Stimulated activated naive CD4-positive, alpha-beta T cell treated with Interleukin-2 at 50 U/mL for 16 hours (primary cell): Measurements from ENCODE around the gene COG5.
A peak's percentile ranks its signal among the peaks of the same experiment; 100 is the strongest.
"Not testable (repeated sequence)": the region's sequence is repeated elsewhere in the genome, so short reads cannot be mapped to it uniquely, and the experiment has no call there.

Source experiments
- DNase-seq: peaks from one replicate; lab custom pipeline; 2025; lab: John Stamatoyannopoulos, UW

The COG5 gene

DNA sequence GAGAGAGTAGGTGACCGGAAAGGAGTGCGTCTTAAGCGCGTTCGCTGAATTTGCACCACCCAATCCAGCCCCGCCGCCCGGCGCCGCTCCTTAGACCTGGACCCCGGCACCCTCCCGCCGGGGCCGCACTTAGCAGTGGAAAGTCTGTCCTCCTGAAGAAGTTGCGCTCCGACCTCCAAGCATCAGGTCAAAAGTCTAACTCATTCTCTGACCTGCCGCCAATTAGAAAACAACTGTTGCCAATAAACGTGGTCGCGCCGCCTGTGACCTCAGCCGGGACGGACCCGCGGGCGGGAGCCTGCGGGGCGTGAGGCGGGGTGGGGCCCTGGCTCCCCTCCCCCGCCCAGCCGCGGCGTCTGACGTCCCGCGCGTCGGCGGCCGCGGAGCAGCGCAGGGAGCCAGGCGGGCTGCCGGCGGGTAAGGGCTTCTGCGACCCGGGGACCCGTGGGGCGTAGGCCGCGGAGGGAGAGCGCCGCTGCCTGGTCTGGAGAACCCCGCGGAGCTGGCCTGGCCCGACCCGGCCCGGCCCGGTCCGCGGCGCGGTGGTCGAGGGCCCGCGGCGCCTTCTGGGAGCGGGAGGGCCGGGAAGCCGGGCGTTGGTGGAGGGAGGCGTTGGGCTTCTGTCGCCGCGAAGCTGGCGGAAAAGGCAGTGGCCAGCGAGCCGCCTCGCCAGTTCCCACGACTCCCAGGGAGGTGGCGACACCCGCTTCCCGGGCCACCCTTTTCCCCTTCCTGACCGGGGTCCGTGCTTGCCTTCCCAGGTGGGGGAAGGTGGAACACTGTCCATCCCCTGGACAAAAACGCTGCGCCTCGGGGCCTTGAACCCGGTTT, 16.4 kb upstream of the COG5 start, which contains the start of gene BCAP29:
Gene BCAP29 (plus strand): TSS at position 362 of the 831 bp plus-strand sequence. CDS start 527 bp downstream, outside the sequence.
- peak; percentile 68 for DNase-seq

DNA sequence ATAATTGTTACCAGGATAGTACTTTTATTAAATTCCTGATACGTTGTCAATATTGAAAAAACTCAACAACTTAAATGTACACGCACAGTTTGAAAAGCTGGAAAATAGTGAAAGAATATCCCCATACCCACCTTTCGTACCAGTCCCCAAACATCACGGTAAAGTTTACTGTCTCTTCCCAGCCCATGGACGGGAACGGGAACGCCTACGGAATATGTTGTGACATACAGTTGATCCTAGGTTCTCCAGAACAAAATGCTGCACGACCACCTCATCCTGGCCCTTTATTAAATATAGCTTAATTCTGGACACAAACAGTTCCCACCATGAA, 15.8 kb upstream of the COG5 start:
- DNase-seq, result no peak

DNA sequence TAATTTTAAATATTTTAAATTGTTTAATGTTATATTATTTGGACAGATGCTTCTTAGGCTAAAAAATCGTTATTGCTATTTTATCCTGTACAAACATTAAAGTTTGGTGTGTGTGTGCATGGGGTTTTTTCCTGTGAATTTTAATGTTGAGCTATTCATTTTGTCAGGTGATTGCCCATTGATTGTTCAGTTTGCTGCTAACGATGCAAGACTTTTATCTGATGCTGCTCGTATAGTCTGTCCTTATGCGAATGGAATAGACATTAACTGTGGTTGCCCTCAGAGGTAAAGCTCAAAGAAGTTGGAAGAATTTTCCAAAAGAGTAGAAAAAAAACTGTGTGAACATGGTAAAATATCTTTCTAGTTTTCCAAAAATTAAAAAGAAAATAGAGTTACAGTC, 9.8 kb upstream of the COG5 start:
- no peak for DNase-seq

DNA sequence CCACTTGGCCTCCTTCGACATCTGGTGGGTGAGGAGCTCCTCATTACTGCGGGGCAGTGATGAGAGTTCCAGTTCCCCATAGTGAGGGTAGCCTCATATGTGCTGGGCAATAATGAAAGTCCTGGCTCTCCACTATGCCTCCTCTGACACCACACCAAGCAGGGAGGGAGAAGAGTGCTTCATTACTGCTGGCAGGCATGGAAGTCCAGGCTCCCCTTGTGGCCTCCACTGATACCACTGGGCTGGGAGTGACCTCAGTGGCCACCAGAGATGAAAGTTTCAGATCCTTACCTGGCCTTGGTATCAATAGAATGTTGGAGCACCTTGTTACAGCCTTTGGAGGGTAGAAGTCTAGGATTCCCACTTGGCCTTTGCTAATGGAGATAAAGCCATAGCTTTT, 6.6 kb upstream of the COG5 start:
- no peak for DNase-seq

DNA sequence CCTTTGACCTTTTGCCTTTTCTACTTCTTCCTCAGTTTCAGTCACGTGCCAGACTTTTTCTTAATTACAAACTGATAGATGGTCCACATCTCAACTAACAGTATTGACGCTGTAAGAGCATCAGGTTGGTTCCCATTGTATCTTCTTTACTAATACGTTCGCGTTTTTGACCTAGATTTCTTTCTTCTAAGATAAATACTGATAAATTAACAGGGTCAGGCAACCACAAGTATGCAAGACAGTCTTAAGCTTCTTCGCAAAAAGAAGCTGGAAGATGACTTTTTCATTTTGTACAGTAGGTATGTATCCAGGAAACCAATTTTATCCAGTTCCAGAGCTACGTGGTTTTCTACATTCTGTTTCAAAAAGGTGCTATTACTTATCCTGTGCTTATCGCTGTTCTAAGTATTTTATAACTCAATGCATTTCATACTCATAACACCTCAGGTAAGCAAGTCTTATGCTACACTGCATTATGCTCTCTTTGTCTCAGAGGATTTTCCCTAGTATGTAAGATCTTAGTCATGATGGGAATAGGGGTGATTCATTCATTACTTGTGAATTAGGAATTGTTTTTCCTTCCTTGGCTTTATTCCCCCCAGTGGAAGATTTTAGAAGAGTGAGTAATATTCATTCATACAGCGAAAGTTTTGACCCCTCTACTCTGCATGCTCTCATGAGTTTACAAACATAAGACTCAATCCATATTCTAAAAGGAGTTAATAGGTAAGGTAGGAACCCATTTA, 1.0 kb upstream of the COG5 start:
- no peak for DNase-seq

DNA sequence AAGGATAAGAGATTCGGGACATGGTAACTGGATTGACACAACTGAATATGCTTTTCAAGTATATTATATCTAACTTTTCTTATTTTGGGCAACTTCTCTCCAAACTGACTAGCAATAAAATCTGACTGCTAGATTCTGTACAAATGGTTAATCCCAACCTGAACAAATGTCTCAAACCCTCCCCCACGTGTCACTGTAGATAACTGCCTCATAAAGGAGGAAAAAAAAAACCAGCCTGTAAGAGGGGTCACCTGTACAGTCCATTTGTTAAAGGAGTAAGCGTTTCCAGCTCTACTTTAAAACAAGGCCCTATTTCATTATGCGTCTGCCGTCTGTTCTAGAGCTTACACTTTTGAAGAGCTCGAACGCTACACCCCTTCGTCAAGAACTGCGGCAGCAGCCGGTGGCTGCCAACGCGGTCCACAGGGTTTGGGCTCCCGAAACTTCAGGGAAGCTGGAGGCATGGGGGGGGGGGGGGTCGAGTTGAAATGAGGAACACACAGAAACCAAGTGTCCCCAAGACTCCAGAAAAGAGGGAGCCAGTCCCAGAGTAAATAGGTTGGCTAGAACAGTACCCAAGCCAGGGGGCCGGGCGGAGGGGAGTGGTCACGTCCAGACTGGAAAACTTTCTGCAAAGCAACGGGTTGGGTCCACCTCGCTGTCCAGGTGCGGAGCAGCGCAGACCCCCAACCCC, 492 bp downstream of the COG5 start:
- DNase-seq, result peak; percentile 66

DNA sequence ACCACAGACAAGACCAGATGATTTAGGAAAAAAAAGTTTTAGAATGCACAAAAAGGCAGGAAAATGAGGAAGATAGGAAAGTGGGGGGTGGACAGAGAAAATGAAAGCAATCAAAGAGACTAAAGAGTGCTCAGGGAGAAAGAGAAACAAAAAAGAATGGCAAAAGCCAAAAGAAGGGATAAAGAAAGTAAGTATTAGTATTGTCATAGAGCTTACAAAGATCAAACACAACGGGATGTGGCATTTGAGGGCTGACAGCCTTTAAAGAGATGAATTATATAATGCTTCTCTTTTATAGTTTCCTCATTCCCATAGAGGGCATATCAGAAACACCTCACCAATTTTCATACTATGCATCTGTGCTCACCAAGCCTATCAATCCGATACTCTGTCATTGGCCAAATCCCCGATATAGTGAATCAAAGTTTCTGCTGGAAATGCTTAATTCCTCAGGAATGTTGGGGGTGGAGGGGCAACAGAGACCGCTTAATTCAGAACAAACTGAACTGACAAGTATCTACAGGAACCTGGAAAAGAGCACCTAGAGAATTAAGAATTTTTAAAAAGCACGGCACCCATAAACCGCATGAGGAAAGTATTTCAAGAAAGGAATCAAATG, 2.7 kb downstream of the COG5 start:
- DNase-seq, result no peak

DNA sequence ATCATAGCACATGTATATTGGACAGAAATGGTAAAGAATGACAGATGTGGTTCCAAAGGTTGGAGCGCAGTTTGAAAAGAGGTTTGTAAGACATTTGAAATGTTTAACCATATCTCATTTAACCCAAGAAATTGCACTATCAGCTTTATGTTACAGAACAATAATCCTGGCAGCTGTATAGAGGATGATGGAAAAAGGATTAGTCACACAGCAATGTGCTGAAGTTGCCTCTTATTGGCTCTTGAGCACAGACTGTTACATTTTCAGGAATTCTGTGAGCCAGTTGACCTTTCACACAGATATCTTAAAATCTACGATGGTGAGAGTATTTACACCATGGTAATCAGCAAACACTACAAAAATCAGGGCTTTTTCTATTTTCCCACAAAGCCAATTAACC, 3.9 kb downstream of the COG5 start:
- no peak for DNase-seq

DNA sequence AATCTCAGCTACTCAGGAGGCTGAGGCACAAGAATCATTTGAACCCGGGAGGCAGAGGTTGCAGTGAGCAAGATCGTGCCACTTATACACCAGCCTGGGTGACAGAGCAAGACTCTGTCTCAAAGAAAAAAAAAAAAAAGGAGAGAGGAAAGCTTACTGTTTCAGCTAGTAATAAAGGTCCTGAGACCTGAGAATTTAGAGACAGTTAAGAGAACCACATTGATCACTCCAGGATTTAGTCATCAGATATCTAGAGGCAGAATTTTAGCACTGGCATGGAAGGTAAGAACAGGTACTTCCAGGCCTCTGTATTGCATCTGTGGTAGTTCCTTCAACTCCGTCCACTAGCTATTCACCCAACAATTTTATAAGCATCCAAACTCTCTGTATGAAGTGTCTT, 7.8 kb downstream of the COG5 start:
- DNase-seq, result no peak

DNA sequence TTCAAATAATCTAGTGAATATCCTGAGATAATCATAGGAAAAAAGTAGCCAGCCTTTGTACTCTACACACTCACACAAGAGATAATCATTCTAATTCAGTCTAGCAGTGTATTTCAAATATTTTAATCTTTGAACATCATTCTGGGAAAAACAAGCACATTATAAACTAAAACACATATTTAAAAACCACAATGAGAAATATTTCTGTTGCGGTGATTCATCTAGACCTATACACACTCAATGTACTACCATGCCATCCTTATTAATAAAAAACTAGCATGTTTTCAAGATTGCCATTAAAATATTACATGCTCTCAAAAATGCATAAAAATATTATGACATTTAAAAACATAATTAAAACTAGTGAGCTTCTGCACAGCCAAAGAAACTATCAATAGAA, 11.8 kb downstream of the COG5 start:
- DNase-seq, result no peak

DNA sequence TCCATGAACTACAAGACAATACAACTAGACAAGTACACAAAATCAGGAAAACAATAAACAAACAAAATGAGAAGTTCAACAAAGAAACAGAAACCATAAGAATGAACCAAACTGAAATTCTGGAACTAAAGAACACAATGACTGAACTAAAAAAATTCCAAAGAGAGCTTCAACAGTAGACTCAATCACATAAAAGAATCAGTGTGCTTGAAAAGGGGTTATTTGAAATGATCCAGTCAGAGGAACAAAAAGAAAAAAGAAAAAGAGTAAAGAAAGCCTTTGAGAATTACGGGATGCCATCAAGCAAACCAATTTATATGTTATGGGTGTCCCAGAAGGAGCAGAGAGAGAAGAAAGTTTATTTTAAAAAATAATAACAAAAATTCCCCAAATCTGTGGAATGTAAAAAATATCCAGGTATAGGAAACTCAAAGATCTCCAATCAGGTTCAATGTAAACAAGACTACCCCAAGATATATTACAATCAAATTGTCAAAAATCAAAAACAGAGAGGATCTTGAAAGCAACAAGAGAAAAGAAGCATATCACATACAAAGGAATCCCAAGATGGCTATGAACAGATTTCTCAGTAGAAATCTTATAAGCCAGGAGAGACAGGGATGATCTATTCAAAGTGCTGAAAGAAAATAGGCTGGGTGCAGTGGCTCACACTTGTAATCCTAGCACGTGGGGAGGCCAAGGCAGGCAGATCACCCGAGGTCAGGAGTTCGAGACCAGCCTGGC, 18.7 kb downstream of the COG5 start:
- DNase-seq, result no peak

DNA sequence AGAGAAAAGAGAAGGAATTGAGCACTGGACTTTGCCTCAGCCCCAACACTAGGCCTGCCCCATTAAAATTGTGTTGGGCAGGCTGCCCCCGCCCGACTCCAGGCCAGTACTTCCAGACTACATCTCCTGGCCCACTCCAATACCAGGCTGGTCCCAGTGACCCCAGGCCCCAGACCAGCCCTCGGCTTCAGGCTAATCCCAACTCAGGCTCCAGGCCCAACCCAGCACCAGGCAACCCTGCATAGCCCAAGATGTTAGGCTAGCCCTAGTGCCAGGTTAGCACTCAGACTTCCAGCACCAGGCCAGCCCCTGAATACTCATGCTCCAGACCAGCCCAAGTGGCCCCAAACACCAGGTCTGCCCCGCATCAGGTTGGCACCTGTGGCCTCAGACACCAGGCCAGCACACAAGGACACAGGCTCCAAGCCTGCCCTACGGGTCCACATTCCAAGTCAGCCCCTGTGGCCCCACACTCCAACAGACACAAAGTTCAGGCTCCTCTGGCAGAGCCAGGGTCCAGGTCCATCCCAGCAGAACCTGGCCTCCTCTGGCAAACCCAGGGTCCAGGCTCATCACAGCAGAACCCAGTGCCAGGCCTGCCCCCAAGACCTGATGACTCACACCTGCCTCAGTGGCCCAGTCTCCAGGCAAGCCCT, 20.3 kb downstream of the COG5 start:
- DNase-seq, result no peak

DNA sequence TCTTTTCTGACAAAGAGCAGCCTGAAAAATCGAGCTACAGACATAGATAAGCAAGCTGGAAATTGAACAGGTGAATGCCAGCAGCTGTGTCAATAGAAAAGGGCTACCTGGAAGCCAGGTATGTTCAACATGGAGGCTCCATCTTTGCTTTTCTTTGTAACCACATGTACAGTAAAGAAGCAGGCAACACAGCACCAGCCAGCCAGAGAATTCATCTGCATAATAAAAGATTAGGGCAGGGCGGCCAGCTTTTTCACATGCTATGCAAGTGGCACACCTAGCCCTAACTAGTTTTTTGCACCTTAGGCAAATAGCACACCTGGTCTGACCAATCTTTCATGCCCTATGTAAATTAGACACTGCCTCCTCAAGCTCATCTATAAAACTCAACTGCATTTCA, 25.7 kb downstream of the COG5 start:
- no peak for DNase-seq

DNA sequence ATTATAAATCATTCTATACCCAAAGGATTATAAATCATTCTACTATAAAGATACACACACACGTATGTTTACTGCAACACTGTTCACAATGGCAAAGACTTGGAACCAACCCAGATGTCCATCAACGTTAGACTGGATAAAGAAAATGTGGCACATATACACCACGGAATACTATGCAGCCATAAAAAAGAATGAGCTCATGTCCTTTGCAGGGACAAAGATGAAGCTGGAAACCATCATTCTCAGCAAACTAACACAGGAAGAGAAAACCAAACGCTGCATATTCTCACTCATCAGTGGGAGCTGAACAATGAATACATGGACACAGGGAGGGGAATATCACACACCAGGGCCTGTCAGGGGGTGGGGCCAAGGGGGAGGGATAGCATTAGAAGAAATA, 26.5 kb downstream of the COG5 start:
- DNase-seq, result not testable (repeated sequence)

DNA sequence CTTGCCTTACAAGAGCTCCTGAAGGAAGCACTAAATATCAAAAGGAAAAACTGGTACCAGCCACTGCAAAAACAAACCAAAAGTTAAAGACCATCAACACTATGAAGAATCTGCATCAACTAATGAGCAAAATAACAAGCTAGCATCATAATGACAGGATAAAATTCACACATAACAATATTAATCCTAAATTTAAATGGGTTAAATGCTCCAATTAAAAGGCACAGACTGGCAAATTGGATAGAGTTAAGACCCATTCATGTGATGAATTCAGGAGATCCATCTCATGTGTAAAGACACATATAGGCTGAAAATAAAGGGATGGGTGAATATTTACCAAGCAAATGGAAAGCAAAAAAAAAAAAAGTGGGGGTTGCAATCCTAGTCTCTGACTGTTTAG, 29.6 kb downstream of the COG5 start:
- no peak for DNase-seq

DNA sequence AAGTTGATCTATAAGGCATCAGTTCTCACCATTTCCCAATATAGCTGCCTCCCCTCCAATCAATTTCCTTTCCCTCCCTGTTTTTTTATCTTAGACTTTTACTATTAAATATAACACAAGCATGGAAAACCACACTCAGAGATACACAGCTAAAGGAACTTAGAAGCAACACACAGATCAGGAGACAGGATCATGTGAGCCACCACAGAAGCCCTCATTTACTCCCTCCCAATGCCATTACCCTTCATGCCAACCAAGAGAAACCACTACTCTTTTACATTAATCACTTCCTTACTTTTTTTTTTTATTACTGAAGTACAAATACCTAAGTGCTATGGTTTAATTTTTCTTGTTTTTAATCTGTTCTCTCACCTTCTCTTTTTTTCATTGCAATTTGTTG, 33.0 kb downstream of the COG5 start:
- DNase-seq, result no peak

DNA sequence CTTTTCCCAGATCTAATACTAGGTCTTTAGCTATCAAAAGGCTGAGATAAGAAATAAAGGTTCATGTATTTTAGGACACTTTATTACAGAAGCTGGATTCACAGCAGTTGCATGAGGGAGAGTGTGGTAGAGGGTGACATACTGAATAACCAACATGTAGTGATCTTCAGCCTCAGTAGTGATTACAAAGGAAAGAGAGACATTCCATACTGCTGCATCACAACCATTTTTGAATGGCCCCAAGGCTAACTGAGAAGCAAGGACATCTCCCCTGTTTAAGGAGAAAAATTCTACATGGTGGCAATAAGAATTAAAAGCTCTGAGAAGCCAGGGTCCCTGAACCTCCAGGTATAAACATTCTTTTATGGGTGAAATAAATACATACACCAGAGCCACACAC, 35.3 kb downstream of the COG5 start:
- DNase-seq, result no peak

DNA sequence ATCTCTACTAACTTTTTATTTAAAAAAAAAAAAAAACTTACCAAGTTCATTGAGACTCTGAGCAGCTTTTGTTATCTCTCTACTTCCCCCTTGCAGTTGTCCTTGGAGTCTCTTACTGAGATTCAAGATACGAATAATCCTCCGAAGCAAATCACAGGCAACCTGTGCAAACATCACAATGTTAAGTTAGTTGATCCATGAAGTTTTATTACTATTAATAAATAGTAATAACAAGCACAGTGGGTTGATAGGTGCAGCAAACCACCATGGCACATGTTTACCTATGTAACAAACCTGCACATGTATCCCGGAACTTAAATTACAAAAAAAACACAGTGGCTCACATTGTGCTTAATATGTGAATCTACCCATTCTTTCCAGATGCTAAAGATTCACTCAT, 36.5 kb downstream of the COG5 start:
- no peak for DNase-seq

DNA sequence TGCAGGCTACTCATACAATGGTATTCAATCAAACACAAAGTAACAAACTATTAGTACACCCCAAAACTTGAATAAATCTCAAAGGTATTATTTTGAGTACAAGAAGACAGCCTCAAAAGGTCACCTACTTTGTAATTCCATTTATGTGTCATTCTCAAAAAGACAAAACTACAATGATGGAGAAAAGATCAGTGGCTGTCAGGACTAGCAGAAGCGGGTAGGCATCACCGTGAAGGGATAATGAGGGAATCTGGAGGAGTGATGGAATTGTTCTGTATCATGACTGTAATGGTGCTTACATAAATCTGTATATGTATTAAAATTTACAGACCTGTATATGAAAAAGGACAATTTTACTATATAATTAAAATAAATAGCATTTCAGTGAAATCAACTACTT, 37.0 kb downstream of the COG5 start:
- DNase-seq, result no peak

DNA sequence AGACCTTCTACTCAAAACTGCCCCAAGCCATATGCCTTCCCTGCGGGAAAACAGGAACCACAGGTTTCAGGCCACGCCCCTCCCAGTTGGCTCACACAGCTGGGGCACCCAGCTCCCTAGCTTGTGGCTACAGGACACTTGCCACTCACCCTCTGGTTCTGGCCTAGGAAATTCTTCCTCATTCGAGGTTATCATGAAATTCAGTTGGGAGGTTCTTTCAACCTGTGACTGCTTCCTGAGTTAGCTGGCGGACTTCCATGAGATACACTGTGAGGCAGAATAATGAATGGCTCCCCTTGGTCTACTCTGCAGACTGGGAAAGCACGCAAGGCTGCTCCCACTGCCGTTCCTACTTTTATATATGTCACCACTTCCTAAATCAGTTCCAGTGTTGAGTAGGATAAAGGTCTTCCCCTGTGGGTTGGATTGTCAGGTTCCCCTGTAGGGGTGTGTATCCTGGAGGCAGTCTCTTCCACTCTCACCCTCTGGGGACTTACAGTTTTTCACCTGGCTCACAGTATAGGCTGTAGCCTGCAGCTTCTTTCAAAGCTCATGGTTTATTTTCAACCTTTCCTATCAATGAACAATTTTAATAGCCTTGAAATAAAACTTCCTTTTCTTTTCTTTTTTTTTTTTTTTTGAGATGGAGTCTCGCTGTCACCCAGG, 56.9 kb downstream of the COG5 start:
- DNase-seq, result no peak
